ENCODE measurements around the gene ANKRD22. TPM values are rescaled to one million over a fixed set of nuclear protein-coding genes. Genes with fewer than 3 reads are reported as not detected.

Gene ANKRD22
- total and polyA plus RNA-seq, 9 of the 15 experiments (the other 6 are each of a cell fraction or from before 2014, with no cell fraction given): not detected

DNA sequence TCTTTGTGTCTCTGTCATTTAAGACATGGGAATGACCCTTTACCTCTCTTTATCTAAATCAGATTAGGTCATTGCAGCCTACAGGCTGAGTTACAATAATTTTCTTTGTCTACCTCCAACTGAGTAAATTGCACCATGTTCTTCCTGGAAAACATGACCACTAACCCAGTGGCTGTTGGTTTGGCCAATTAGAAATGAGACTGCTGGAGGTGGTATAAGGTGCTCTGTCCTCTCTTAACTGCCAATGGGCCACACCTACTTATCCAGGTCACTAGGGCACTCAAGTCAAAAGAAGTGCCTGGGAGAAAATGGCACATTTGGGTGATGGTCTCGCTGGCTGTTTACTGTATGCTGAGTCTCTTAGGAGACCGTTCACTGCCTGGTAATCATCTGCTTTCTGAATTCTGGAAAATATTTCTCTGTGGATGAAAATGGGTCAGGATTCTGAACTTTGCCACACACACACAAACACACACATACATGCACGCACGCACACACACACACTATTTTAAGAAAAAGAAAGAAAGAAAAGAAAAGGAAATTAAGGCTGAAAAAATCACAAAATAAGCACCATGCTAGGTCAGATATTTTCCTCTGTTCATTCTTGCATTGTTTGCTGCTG is 44.8 kb upstream of the ANKRD22 start (continued):
- TF ChIP-seq, protein P1, sequence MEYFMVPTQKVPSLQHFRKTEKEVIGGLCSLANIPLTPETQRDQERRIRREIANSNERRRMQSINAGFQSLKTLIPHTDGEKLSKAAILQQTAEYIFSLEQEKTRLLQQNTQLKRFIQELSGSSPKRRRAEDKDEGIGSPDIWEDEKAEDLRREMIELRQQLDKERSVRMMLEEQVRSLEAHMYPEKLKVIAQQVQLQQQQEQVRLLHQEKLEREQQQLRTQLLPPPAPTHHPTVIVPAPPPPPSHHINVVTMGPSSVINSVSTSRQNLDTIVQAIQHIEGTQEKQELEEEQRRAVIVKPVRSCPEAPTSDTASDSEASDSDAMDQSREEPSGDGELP (CRISPR knock-in tag; IDR thresholded peaks at IDR 0.05; ENCODE audit: borderline replicate concordance): no peak
- TF ChIP-seq NRF1 (conservative IDR thresholded peaks at IDR 0.05 in 1 of 2, IDR thresholded peaks at IDR 0.05 in 1 of 2) (no peak), RHOXF2B (CRISPR knock-in tag; conservative IDR thresholded peaks at IDR 0.05) (no peak), GABPB2 (CRISPR knock-in tag; conservative IDR thresholded peaks at IDR 0.05) (no peak)

DNA sequence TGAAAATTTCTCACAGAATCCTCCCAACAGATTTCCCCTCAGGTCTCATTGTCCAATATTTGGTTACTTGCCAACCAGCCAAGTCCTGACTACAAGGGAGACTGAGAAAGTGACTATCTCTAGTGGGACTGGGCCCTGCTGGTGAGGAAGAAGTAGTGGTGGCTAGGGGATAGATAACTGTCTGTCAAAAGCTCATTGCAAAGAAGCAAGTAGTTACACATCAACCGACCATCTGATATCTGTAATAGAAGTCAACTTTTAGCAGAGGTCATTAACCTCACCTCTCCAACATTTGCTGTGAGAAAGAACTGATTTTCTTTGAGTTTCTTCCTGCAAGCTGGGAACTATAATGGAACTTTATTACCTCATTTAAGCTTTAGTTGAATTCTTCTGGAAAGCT is 43.6 kb upstream of the ANKRD22 start:
- CTCF ChIA-PET (ENCODE audit: low intra/inter-chr PET ratio): no interaction called here
- H3K27ac ChIP-seq (ENCODE audit: extremely low read depth, low read depth, low read length): no peak overlapping the region
- H3K79me2 ChIP-seq (ENCODE audit: control insufficient read depth, insufficient read depth, low read length): no peaks in the 10 kb centered on the region
- H3K4me3 ChIP-seq: no peak overlapping the region
- no peaks in the 10 kb centered on the region for H3K4me1 ChIP-seq (replicated peaks in 1 of 2; ENCODE audit: control insufficient read depth in 2 of 2, insufficient read depth in 2 of 2, low read length in 2 of 2)
- 0% methylated on average over 1 of the region's 1 CpG for WGBS (ENCODE audit: insufficient coverage, low coverage, missing lambda C conversion rate)
- no peaks in the 10 kb centered on the region for H3K27me3 ChIP-seq (ENCODE audit: control insufficient read depth in 2 of 2, insufficient read depth in 2 of 2, low read length in 2 of 2)
- intact Hi-C loops (cut with micrococcal nuclease) (no loop called here), in situ Hi-C loops (cut with MboI) (no loop called here)
- DNase-seq (ENCODE audit: extremely low read depth in 1 of 4, low spot score in 3 of 4) (no peak), FAIRE-seq (no peak), ATAC-seq (no peak)
- H2AFZ ChIP-seq (ENCODE audit: low read depth, low read length): no peak overlapping the region
- no peaks in the 10 kb centered on the region for H4K20me1 ChIP-seq (replicated peaks; ENCODE audit: control insufficient read depth, insufficient read depth, low read length)
- no TSS peak for BruUV-seq (replicated peaks)
- POLR2A ChIA-PET: no interaction called here
- no peak overlapping the region for H3K4me2 ChIP-seq (ENCODE audit: insufficient read depth, low read length)
- H3K9me3 ChIP-seq (replicated peaks; ENCODE audit: control insufficient read depth, insufficient read depth, low read depth, low read length): no peaks in the 10 kb centered on the region
- no peaks in the 10 kb centered on the region for H3K9me1 ChIP-seq (ENCODE audit: control insufficient read depth, insufficient read depth, low read length)
- no peak overlapping the region for H3K9ac ChIP-seq (ENCODE audit: insufficient read depth in 1 of 2, low read depth in 2 of 2, low read length in 2 of 2)
- no peaks in the 10 kb centered on the region for H3K36me3 ChIP-seq (ENCODE audit: control insufficient read depth, insufficient read depth, low read length)
- TF ChIP-seq NFRKB (IDR thresholded peaks at IDR 0.05; ENCODE audit: low read depth) (no peak), HDAC1 (IDR thresholded peaks at IDR 0.05) (no peak)
- TF ChIP-seq, protein P2, sequence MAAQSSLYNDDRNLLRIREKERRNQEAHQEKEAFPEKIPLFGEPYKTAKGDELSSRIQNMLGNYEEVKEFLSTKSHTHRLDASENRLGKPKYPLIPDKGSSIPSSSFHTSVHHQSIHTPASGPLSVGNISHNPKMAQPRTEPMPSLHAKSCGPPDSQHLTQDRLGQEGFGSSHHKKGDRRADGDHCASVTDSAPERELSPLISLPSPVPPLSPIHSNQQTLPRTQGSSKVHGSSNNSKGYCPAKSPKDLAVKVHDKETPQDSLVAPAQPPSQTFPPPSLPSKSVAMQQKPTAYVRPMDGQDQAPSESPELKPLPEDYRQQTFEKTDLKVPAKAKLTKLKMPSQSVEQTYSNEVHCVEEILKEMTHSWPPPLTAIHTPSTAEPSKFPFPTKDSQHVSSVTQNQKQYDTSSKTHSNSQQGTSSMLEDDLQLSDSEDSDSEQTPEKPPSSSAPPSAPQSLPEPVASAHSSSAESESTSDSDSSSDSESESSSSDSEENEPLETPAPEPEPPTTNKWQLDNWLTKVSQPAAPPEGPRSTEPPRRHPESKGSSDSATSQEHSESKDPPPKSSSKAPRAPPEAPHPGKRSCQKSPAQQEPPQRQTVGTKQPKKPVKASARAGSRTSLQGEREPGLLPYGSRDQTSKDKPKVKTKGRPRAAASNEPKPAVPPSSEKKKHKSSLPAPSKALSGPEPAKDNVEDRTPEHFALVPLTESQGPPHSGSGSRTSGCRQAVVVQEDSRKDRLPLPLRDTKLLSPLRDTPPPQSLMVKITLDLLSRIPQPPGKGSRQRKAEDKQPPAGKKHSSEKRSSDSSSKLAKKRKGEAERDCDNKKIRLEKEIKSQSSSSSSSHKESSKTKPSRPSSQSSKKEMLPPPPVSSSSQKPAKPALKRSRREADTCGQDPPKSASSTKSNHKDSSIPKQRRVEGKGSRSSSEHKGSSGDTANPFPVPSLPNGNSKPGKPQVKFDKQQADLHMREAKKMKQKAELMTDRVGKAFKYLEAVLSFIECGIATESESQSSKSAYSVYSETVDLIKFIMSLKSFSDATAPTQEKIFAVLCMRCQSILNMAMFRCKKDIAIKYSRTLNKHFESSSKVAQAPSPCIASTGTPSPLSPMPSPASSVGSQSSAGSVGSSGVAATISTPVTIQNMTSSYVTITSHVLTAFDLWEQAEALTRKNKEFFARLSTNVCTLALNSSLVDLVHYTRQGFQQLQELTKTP (IDR thresholded peaks at IDR 0.05; ENCODE audit: low read depth in 1 of 2, partially characterized antibody in 2 of 2): no peak
- TF ChIP-seq, protein P3, sequence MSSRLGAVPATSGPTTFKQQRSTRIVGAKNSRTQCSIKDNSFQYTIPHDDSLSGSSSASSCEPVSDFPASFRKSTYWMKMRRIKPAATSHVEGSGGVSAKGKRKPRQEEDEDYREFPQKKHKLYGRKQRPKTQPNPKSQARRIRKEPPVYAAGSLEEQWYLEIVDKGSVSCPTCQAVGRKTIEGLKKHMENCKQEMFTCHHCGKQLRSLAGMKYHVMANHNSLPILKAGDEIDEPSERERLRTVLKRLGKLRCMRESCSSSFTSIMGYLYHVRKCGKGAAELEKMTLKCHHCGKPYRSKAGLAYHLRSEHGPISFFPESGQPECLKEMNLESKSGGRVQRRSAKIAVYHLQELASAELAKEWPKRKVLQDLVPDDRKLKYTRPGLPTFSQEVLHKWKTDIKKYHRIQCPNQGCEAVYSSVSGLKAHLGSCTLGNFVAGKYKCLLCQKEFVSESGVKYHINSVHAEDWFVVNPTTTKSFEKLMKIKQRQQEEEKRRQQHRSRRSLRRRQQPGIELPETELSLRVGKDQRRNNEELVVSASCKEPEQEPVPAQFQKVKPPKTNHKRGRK (tag; IDR thresholded peaks at IDR 0.05): no peak

Measured in K562 (cell line).